IPS DF 19.7 (cell line): ENCODE data around the gene CDC14A.
"Not testable (repeated sequence)": the region's sequence is repeated elsewhere in the genome, so short reads cannot be mapped to it uniquely, and the experiment has no call there.

Experiments
- DNase-seq: peaks from one replicate; pipeline ENCODE4 v3.0.0-alpha.2; 2013; ENCODE audit warnings: low read depth, low spot score

The CDC14A gene

GRCh38 chr1:100400404-100400803 is 48.1 kb downstream of the CDC14A start:
- no peak for DNase-seq

- no peak for DNase-seq
Measured at GRCh38 chr1:100404821-100405220, 52.5 kb downstream of the CDC14A start.

- DNase-seq: not testable (repeated sequence)
Measured at GRCh38 chr1:100405902-100406301, 53.6 kb downstream of the CDC14A start.

GRCh38 chr1:100407390-100407789 is 55.1 kb downstream of the CDC14A start:
- not testable (repeated sequence) for DNase-seq

GRCh38 chr1:100411019-100411418 is 58.7 kb downstream of the CDC14A start:
- no peak for DNase-seq

GRCh38 chr1:100411574-100411973 is 59.3 kb downstream of the CDC14A start:
- DNase-seq: no peak

- DNase-seq: no peak
Measured at GRCh38 chr1:100413035-100413434, 60.7 kb downstream of the CDC14A start.

- no peak for DNase-seq
Measured at GRCh38 chr1:100414693-100415497, 62.6 kb downstream of the CDC14A start.

- DNase-seq: no peak
Measured at GRCh38 chr1:100415498-100415778, 63.1 kb downstream of the CDC14A start.

- DNase-seq: no peak
Measured at GRCh38 chr1:100419072-100419471, 66.8 kb downstream of the CDC14A start.

- no peak for DNase-seq
Measured at GRCh38 chr1:100422065-100422464, 69.8 kb downstream of the CDC14A start.

- DNase-seq: no peak
Measured at GRCh38 chr1:100423832-100424337, 71.6 kb downstream of the CDC14A start.

GRCh38 chr1:100428160-100428559 is 75.9 kb downstream of the CDC14A start:
- DNase-seq: no peak

GRCh38 chr1:100430325-100430756 is 78.0 kb downstream of the CDC14A start:
- no peak for DNase-seq

GRCh38 chr1:100431954-100432353 is 79.6 kb downstream of the CDC14A start:
- no peak for DNase-seq

- no peak for DNase-seq
Measured at GRCh38 chr1:100433563-100433962, 81.3 kb downstream of the CDC14A start.

- no peak for DNase-seq
Measured at GRCh38 chr1:100434831-100435230, 82.5 kb downstream of the CDC14A start.

GRCh38 chr1:100438375-100438774 is 86.1 kb downstream of the CDC14A start:
- no peak for DNase-seq

GRCh38 chr1:100438789-100439188 is 86.5 kb downstream of the CDC14A start:
- no peak for DNase-seq

GRCh38 chr1:100440075-100440809 is 87.9 kb downstream of the CDC14A start:
- no peak for DNase-seq

- no peak for DNase-seq
Measured at GRCh38 chr1:100441146-100441545, 88.8 kb downstream of the CDC14A start.

GRCh38 chr1:100441651-100442050 is 89.3 kb downstream of the CDC14A start:
- no peak for DNase-seq
